MG63 (cell line): ENCODE measurements around the gene EEF1G. TPM values are rescaled to one million over a fixed set of nuclear protein-coding genes. Genes with fewer than 3 reads are reported as not detected.
"Not testable (repeated sequence)": the region's sequence is repeated elsewhere in the genome, so short reads cannot be mapped to it uniquely, and the experiment has no call there.

Source experiments
- DNase-seq: peaks from one replicate; pipeline ENCODE4 v3.0.0-alpha.2; 2020
- H3K27me3 ChIP-seq: fragments of 250-450 bp; sonication (Bioruptor Pico); 2 replicates; pipeline ENCODE4 v1.5.1; 2020; ENCODE audit warnings: mild to moderate bottlenecking, moderate library complexity
- H3K36me3 ChIP-seq: fragments of 250-450 bp; sonication (Bioruptor Pico); 2 replicates; pipeline ENCODE4 v1.5.1; 2020; ENCODE audit warnings: mild to moderate bottlenecking, moderate library complexity
- H3K4me3 ChIP-seq: fragments of 250-450 bp; sonication (Bioruptor Pico); 2 replicates; pipeline ENCODE4 v1.5.1; 2020; ENCODE audit warnings: mild to moderate bottlenecking, moderate library complexity
- H3K9me3 ChIP-seq: fragments of 250-450 bp; sonication (Bioruptor Pico); 2 replicates; pipeline ENCODE4 v1.5.1; 2020; ENCODE audit warnings: mild to moderate bottlenecking, moderate library complexity
- total RNA-seq: library from RNA; depleted of rRNA; stranded (reverse); fragments of >200 nt; shearing (Covaris generic); gene quantifications from 2 replicates; pipeline ENCODE4 v1.2.3, GENCODE V29; 2014; ENCODE audit warnings: low replicate concordance

EEF1G gene
- total RNA-seq, 1 experiment from 2014 or later, result 3,577 TPM

DNA sequence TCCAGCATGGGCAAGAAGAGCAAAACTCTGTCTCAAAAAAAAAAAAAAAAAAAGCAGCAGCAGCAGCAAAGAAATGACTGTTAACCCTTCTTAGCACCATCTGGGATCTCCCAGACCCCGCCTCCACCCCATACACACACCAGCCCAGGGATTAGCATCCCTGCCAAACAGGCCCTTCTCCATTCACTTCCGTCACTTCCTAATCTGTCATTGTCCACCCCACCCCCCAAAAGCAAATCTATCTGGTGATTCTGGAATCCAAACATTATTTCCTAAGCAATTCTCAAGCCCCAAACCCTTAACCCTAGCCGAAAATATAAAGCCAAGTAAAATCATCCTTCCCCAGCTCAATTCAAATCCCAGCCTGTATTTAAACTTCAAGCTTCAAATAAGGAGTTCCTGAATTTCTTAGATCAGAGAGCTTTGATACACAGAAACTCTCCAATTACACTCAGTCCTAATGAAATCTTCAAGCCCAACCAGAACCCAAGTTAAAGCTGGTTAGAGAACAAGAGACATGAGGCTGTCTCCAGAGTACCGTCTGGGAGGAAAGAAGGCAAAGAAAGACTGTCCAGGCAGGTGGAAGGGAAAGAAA lies 21.1 kb downstream of the EEF1G start:
- no peaks in the 10 kb centered on the region for H3K27me3 ChIP-seq

DNA sequence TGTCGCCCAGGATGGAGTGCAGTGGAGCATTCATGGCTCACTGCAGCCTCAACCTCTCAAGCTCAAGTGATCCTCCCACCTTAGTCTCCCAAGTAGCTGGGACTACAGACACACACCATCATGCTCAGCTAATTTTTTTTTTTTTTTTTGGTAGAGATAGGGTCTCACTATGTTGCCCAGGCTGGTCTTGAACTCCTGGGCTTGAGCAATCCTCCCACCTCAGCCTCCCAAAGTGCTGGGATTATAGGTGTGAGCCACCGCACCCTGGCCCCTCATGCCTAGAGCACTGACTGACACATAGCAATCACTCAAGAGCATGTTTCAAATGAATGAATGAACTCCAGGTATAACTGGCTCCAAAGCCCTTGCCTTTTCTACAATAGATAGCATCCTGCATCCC lies 23.2 kb downstream of the EEF1G start:
- H3K4me3 ChIP-seq, DNase-seq, H3K27me3 ChIP-seq, H3K9me3 ChIP-seq: not testable (repeated sequence)
- H3K36me3 ChIP-seq, result peaks cover 12% of the 10 kb centered on the region

More for the DNA sequence above, 21.1 kb downstream of the EEF1G start:
- DNase-seq, result peak; percentile 70
- Histone ChIP-seq H3K9me3 (no peaks in the 10 kb centered on the region), H3K36me3 (peaks cover 28% of the 10 kb centered on the region), H3K4me3 (peak overlapping the region; percentile 21)

DNA sequence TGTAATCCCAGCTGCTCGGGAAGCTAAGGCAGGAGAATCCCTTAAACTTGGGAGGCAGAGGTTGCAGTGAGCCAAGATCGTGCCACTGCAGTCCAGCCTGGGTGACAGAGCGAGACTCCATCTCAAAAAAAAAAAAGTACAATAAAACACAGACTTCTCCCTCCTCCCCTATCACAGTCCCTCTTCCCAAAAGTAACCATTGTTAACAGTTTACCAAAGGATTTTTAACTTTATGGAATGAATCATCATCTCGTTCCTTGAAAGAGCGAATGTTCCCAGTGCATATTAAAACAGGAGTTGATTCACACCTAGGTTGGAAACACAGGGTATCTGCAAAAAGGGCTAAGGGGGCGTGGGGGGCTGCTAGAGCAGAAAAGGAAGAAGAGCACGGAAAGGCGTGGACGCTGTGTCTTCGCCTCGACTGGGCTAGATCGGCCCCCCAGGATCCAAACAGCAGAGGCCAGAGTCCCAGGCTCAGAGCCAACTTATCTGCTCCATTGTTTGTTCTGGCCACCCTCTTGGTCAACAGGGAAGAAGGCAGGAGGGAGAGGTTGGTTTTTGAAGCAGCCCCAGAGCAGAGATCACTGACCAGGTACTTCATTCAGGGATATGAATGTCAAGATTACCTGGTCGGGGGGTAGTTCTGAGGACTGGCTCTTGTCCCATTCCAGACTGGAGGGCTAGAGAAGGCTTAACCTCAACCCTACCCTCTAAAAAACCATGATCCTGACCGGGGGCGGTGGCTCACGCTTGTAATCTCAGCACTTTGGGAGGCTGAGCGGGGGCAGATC lies 25.0 kb downstream of the EEF1G start:
- H3K36me3 ChIP-seq, result peaks cover 17% of the 10 kb centered on the region
- no peaks in the 10 kb centered on the region for H3K27me3 ChIP-seq
- no peak overlapping the region for H3K4me3 ChIP-seq
- DNase-seq, result no peak
- no peaks in the 10 kb centered on the region for H3K9me3 ChIP-seq

DNA sequence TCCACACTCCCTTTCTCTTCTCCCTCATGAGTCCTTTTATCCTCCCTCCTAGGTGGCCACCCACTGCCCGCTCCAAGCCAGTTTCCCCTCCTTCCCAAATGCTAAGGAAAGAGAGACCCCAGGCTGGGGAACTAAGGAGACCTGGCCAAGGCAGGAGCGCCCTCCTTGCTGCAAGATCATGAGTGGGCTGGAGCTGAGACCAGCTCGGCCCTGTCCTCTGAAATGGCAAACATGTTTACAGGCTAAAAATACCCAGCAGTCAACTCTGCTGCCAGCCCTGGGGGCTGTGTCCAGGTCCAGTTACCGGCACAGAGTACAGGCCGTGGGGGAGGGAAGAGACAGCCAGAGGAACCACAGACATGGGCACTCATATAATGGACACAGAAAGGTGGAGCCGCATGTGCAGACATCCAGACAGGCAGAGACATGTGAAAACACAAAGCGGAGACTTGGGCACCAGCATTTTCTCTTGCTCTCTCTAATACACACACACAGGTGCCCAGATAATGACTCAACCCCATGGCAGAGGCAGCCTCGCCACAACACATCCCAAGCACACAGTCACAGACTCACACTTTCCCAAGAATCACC lies 25.9 kb downstream of the EEF1G start:
- no peak for DNase-seq
- H3K27me3 ChIP-seq, result no peaks in the 10 kb centered on the region
- H3K9me3 ChIP-seq, result no peaks in the 10 kb centered on the region
- H3K4me3 ChIP-seq, result peak overlapping the region; percentile 97
- H3K36me3 ChIP-seq, result peaks cover 26% of the 10 kb centered on the region

DNA sequence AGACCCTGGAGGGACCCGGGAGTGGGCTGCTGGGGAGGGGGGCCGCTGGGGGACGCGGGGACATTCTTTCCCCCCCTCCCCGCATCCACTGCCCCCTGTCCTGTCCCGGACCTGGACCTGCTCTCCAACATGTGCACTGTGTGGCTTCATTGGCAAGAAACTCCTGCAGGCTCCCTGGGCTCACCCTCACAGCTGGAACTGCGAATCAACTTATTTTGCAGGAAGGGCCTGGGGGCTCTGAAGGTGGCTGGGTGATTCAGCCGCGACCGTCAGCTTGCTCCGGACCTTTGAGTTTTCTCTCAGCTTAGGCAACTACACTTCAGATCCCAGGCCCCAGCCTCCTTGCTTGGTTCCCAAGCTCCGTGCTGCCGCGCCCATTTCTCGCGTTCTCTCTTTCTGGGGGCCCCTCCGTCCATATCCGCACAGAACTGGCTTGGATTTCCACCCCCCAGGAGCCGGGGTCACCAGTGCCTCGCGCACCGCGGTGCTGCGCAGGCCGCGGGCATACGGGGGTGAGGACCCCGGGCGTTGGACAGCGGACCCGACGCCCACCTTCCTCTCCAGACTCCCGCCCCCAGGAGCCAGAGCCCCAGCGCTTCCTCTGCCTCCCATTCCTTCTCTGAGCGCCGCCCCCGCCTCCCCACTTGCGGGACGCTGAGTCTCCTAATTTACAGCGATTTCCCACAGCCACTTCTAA lies 26.6 kb downstream of the EEF1G start:
- peak; percentile 57 for DNase-seq

DNA sequence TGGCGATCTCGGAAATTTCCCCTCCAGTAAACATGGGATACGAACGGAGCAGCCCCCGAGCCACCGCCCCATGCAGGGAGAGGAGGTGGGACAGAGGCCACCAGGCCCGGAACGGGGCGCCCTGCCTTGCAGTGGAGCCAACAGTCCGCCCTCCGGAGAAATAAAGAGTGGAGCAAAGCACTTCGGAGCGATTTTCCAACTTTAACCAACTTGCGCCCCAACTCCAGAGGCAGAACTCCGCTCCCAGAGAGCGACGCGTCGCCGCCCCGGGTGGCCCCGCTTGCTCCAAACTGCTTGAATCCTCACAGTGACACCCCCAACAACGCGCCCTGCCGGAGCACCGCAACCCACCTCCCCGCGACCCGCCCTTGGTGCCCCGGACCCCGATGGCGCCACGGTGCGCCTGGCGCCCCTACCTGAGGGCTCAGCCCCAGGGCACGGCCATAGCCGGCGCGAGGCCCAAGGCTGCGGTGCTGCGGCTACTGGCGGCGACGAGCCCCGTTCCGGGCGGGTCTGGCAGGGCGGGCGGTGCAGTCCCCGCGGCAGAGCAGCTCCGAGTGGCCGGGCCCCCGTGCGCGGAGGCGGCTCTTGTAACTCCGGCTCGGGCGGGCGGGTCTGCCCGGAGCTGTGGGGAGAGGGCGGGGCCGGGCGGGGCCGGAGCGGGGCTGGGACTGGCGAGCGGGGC lies 27.3 kb downstream of the EEF1G start, which contains the start of gene AHNAK:
TSS of gene AHNAK (minus strand) at position 563 of the 685 bp plus-strand sequence. CDS start 10,708 bp downstream, outside the sequence.
- peak within 1 kb of the TSS; percentile 97 for H3K4me3 ChIP-seq
- H3K27me3 ChIP-seq, result no peaks in the 10 kb centered on the region
- H3K36me3 ChIP-seq, result peaks cover 28% of the 10 kb centered on the region
- no peaks in the 10 kb centered on the region for H3K9me3 ChIP-seq
- DNase-seq, result peak; percentile 83

More for the DNA sequence above, 26.6 kb downstream of the EEF1G start:
- Histone ChIP-seq H3K4me3 (peak overlapping the region; percentile 97), H3K36me3 (peaks cover 26% of the 10 kb centered on the region), H3K27me3 (no peaks in the 10 kb centered on the region), H3K9me3 (no peaks in the 10 kb centered on the region)

DNA sequence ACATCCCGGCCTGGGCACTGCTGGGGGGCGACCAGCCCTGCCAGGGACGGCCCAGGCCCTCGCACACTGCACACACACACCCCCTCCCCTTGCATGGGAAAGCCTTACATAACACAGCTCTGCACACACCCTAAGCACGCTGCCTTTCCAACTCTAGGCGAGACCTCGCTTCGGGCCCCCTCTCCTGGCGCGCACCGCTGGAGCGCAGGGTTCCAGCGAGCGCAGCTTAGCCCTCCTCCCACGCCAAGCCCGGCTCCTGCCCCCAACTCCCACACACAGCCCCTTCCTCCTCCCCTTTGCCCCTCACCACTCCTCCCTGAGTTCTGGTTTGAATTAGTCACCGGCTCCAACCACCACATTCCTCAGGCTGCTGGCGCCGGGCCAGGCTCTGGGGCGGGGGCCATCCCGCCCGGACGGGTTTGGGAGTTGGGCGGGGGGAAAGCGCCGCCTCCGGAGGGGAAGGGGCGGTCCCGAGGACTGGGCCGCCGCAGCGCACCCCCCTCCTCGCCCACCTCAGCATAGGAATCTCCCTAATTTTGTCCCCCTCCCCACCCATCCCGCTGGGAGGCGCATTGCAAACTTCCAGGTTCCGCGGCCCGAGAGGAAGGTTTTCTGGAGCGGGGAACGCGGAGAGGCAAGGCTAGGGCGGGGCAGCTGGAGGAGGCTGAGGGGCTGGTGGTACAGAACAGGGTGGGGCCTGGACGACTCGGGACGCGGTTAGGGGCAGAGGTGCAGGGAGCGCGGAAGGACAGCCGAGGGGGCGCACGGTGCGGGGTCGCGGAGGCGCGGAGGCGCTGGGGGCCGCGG lies 28.1 kb downstream of the EEF1G start:
- no peaks in the 10 kb centered on the region for H3K27me3 ChIP-seq
- peaks cover 31% of the 10 kb centered on the region for H3K36me3 ChIP-seq
- DNase-seq, result peak; percentile 97
- H3K9me3 ChIP-seq, result no peaks in the 10 kb centered on the region
- H3K4me3 ChIP-seq, result peak overlapping the region; percentile 97

DNA sequence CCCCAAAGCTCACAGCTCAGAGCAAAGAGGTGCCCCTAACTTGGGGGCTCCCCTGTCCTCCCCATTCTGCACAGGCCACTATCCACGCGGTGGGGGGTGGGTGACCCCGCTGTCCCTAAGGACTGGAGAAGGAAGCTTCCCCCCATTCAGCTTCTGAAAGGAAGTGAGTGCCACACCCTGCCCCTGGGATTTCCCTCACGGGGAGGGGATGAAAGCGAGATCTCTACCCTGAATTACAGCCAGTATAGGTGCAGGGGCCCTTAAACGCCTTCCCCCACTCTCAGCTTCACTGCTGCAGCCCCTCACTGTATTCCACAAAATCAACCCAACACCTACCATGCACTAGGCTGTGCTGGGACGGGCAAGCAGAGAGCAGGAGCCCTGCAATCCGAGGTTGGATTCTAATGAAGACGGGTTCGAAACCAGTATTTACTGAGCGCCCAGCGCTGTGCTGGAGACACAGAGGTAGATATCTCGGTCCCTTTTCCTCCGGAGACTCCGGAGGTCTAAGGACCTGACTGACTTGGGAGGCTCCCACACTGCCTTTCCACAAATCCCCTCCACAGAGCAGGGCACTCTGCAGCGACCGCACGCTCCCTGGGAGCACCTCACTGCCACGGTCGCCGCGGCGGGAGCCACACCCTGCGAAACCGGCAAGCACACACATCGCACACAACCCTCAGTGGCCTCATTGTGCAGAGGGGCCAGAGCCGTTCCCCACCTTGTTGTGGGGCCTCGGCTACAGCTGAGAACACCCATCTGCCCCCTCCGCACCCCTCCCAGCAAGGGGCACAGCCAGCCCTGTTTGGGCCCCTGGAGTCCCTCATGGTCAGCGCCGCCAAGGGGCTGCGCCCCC lies 28.9 kb downstream of the EEF1G start:
- no peaks in the 10 kb centered on the region for H3K27me3 ChIP-seq
- H3K9me3 ChIP-seq, result no peaks in the 10 kb centered on the region
- DNase-seq, result peak; percentile 39
- H3K4me3 ChIP-seq, result peak overlapping the region; percentile 97
- H3K36me3 ChIP-seq, result peaks cover 31% of the 10 kb centered on the region

DNA sequence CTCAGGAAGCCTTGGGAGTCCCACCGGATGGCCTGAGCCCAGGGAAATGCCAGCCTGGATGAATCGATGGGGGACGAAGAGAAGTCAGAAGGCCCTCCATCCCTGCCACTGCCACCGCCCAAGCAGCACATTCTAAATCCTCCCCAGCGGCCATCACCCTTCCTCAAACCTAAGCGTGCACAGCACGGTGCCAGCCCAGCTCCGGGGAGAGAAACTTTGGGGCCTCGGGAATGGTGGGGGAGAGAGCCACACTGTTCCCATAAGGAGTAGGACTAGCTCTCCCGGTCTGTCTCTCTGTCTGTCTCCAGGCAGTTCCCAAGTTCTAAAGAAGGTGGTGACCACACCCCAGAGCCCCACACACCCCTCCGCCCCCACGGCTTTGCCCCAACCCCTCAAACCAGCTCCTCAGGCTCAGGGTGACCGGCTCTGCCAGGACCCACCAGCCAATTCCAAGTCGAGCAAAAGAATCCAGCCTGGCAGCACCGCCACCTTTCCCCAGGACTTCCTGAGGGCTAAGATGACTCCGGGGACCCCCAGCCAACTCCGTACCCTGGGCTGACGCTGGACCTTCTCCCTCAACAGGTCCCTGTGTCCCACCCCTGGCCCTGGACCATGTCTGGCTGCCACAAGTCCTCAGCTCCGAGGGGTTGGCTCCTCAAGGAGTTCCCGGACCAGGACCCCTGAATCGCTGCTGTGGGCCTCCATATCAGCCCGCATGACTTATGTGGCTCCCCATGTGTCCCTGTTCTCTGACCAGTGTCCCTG lies 29.8 kb downstream of the EEF1G start:
- peak; percentile 55 for DNase-seq
- Histone ChIP-seq H3K9me3 (no peaks in the 10 kb centered on the region), H3K27me3 (no peaks in the 10 kb centered on the region), H3K36me3 (peaks cover 37% of the 10 kb centered on the region), H3K4me3 (peak overlapping the region; percentile 97)

DNA sequence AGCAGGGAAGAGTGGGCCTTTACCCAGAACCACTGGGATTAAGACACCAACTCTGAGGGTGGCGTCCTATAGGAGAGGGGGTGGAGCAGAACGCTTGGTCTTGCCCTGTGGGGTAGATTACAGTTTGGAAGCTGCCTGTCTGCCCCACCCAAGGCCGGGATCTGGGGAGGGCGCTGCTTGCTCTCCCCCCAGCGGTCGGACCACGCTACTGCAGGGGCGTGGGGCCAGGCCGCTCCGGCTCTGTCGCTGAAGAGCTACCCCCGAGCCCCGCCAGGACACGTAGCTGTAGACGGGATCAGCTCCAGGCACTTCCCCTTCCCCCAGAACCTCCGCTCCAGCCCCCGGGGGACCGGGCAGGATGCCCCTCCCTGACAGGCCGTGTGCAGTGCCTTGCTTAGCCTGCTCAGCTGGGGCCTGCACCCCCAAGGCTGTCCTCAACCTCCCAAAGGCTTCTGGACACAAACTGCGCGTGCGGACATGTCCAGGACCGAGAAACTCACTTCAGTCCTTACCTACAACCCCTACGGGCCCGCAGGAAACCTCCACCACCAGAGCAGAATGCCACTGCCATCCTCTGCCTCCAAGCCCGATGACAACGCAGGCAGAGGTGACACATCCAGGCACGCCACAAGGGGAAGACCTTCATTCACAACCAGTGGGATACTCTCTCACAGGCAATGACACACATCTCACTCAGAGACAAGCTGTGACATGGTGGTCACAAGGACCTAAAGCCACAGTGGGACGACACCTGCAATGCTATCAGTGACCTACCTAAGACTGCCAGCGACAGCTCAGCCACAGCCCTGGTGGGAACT lies 30.7 kb downstream of the EEF1G start:
- Histone ChIP-seq H3K27me3 (no peaks in the 10 kb centered on the region), H3K4me3 (peak overlapping the region; percentile 97), H3K9me3 (no peaks in the 10 kb centered on the region), H3K36me3 (peaks cover 46% of the 10 kb centered on the region)
- peak; percentile 83 for DNase-seq

DNA sequence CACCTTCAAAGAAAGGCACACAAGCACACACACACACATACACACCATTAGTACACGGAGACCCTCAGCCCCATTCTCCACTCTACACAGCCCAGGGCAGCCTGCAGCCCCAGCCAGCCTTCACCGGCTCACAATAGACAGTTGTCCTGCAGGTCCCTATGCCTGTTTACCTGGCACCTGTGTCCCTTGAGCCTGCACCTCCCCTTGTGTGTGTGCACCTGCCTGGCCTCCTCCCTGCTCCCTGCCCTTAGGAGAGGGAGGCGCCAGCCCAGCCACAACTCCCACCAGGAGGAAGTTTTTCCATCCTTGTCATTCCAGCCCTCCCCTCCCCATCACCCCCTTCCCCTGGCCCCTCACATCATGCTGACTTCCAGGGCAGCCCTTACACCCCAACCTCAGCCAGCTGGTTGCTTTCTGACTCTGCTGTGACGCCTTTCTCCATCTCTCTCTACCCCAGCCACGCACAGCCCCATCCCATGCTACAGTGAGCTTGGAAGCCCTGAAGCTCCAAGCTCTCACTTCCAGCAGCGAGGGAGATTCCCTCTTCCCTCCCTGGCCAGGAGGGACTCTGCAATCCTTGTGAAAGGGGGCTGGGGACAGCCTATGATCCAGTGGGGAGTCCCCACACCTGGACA lies 31.5 kb downstream of the EEF1G start:
- no peak for DNase-seq

DNA sequence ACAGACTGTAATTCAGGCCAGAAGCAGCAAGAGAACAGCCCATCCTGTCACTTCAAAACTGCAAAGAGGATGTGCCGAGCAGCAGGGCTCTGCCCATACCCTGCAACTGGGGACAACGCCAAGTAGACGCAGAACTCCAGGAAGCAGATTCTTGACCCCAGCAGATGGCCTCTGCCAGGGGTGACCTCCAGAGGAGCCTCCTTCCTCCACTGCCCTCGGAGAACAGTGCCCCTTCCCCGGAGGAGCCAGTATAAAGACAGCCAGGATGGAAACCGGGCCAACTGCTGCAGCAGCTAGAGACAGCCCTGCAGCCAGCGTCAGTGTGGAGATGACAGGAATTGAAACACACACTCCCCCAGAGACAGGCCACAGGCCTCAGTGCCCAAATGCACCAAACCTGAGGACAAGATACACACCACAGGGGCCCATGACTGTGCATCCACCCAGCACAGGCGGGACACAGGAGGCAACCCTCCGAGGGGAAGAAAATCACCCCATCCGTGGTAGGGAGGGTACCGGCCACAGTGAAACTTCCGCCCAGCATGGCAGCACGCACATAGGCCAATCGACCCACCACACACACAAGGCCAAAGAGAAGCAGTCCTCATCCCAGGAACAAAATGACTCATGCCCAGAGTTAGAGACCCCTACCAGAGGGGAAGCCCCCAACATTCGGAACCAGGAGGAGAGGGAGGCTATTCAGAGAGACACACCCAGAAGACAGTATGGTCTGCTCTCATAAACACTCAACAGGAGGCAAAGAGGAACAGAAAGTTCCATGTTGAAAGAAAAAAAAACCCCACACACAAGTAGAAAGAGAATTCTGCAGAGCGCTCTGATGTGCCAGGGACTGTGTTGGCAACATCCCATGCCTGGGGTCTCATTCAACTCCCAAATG lies 32.6 kb downstream of the EEF1G start:
- peak; percentile 77 for DNase-seq
- H3K9me3 ChIP-seq, result no peaks in the 10 kb centered on the region
- H3K27me3 ChIP-seq, result no peaks in the 10 kb centered on the region
- peaks cover 58% of the 10 kb centered on the region for H3K36me3 ChIP-seq
- no peak overlapping the region; the same call in 1 of the 2 replicates for H3K4me3 ChIP-seq

More for the DNA sequence above, 31.5 kb downstream of the EEF1G start:
- H3K36me3 ChIP-seq, result peaks cover 51% of the 10 kb centered on the region
- H3K9me3 ChIP-seq, result no peaks in the 10 kb centered on the region
- no peaks in the 10 kb centered on the region for H3K27me3 ChIP-seq
- peak overlapping the region; percentile 97 for H3K4me3 ChIP-seq
